SK-MEL-5 (cell line): ENCODE results near the gene MMP23B. TPM values are rescaled to one million over a fixed set of nuclear protein-coding genes. Genes with fewer than 3 reads are reported as not detected.
"Not testable (repeated sequence)": the region's sequence is repeated elsewhere in the genome, so short reads cannot be mapped to it uniquely, and the experiment has no call there.

Experiments used
- DNase-seq: peaks from one replicate; pipeline ENCODE4 v3.0.0-alpha.2; 2016; ENCODE audit warnings: low read depth, low spot score
- in situ Hi-C: cut with HindIII; loops from 2 replicates; pipeline ENCODE4 v1.10.0; 2016; ENCODE audit warnings: low sequenced_read_pairs, high pct_unique_total_duplicates, low pct_unique_long_range_greater_than_20kb
- total RNA-seq: library from RNA; depleted of rRNA; stranded (reverse); fragments of >200 nt; shearing (Covaris generic); gene quantifications from 2 replicates; pipeline ENCODE4 v1.2.3, GENCODE V29; 2014

MMP23B gene
- total RNA-seq, 1 experiment from 2014 or later, result not detected

GRCh38 chr1:1625824-1626206 is 6.2 kb upstream of the MMP23B start:
- in situ Hi-C loops, result no loop called here

GRCh38 chr1:1626207-1627141 is 5.5 kb upstream of the MMP23B start:
- DNase-seq, result no peak
- in situ Hi-C loops, result no loop called here

More at GRCh38 chr1:1625824-1626206, 6.2 kb upstream of the MMP23B start:
- no peak for DNase-seq

DNA sequence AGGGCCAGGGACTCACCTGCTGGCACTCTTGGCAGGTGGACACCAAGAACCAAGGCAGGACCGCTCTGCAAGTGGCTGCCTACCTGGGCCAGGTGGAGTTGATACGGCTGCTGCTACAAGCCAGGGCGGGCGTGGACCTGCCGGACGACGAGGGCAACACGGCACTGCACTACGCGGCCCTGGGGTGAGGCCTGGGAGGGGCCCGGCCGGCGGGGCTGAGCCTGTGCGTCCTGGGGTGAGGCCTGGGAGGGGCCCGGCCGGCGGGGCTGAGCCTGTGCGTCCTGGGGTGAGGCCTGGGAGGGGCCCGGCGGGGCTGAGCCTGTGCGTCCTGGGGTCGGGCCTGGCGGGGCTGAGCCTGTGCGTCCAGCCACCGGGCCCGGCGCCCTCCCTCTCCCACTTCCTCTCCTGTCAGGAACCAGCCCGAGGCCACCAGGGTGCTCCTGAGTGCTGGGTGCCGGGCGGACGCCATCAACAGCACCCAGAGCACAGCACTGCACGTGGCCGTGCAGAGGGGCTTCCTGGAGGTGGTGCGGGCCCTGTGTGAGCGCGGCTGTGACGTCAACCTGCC is 4.6 kb upstream of the MMP23B start:
- no peak for DNase-seq
- in situ Hi-C loops, result no loop called here

DNA sequence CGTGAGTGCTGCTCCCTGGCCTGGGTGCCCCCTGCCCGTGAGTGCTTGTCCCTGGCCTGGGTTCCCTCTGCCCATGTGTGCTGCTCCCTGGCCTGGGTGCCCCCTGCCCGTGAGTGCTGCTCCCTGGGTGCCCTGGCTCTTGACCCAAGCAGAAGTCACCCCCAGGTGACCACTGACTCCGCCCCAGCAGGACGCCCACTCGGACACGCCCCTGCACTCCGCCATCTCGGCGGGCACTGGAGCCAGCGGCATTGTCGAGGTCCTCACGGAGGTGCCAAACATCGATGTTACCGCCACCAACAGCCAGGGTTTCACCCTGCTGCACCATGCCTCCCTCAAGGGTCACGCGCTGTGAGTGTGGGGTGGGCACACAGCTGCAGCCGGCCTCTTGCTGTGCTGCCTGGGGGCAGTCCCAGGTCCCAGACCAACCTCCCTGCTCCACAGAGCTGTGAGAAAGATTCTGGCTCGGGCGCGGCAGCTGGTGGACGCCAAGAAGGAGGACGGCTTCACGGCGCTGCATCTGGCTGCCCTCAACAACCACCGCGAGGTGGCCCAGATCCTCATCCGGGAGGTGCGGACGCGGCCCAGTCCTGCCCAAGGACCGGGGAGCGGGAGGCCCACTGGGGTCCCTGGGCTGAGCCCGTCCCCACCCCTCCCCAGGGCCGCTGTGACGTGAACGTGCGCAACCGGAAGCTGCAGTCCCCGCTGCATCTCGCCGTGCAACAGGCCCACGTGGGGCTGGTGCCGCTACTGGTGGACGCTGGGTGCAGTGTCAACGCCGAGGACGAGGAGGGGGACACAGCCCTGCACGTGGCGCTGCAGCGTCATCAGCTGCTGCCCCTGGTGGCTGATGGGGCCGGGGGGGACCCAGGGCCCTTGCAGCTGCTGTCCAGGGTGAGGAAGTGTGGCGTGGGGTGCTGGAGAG is 3.9 kb upstream of the MMP23B start:
- DNase-seq, result no peak
- in situ Hi-C loops, result no loop called here

DNA sequence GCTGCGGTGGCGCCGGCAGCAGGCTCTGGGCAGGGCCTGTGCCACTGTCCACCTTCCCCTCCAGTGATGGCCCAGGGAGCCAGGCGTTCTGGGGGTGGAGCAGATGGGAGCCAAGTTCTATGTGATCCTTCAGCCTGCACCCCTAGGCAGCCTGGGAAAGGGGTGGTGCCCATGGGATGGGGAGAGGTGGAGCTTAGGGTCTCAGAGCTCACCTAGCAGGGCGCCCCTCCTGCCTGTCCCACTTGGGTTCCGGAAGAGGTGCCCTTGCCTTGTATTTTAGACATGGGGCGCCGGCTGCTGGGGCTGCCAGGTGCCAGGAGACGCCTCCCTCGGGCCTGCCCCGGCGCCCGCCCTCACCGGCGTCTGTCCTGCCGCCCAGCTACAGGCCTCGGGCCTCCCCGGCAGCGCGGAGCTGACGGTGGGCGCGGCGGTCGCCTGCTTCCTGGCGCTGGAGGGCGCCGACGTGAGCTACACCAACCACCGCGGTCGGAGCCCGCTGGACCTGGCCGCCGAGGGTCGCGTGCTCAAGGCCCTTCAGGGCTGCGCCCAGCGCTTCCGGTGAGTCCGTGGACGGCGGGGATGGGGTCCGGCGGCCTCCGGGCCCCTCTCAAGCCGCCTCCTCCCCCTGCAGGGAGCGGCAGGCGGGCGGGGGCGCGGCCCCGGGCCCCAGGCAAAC is 3.1 kb upstream of the MMP23B start:
- no peak for DNase-seq
- in situ Hi-C loops, result no loop called here

- DNase-seq, result no peak
- in situ Hi-C loops, result no loop called here
These were observed 2.4 kb upstream of the MMP23B start for GRCh38 chr1:1629430-1630190.

- DNase-seq, result no peak
- in situ Hi-C loops, result no loop called here
These were observed 1.6 kb upstream of the MMP23B start for GRCh38 chr1:1630191-1630964.

- in situ Hi-C loops, result no loop called here
- DNase-seq, result no peak
These were observed 800 bp upstream of the MMP23B start for GRCh38 chr1:1630965-1631781.

DNA sequence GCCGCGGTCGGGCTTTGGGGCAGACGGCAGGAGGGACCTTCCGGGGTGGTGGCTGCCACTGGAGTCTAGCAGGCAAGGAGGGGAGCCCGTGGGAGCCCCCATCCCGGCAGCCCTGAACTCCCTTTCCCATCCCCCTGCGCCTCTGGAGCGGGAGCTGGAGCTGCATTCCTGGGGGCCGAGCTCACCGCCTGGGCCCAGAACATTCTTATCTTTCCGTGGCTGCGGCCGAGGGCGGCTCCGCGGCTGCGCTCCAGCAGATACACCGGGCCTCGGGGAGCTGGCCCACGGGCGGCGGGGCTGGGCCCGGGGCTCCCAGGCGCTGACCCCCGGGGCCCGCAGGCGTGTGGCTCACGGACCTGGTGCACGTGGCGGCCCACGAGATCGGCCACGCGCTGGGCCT is 1.4 kb downstream of the MMP23B start:
- in situ Hi-C loops, DNase-seq: not testable (repeated sequence)

DNA sequence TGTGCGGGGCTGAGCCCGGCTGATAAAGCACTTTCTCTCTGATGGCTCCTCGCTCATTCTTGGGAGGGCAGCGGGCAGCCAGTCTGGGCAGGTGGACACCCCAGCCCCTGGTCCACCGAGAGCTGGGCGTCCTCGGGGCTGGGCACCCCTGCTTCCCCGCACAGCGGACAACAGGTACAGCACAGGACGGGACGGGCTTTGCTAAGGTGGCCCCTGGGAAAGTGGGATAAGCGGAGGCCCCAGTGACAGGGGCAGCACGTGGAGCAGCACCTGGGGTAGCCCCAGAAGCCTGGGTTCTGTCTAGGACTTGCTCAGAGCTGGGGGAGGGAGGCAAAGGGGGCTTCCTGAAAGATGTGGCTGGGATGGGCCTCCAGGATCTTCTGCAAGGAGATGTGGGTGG is 2.6 kb downstream of the MMP23B start:
- in situ Hi-C loops, DNase-seq: not testable (repeated sequence)

- in situ Hi-C loops, result not testable (repeated sequence)
These were observed 4.9 kb downstream of the MMP23B start for GRCh38 chr1:1636621-1637478.

GRCh38 chr1:1637479-1637875 is 5.5 kb downstream of the MMP23B start:
- DNase-seq, in situ Hi-C loops: not testable (repeated sequence)

More at GRCh38 chr1:1636621-1637478, 4.9 kb downstream of the MMP23B start:
- DNase-seq, result not testable (repeated sequence)

DNA sequence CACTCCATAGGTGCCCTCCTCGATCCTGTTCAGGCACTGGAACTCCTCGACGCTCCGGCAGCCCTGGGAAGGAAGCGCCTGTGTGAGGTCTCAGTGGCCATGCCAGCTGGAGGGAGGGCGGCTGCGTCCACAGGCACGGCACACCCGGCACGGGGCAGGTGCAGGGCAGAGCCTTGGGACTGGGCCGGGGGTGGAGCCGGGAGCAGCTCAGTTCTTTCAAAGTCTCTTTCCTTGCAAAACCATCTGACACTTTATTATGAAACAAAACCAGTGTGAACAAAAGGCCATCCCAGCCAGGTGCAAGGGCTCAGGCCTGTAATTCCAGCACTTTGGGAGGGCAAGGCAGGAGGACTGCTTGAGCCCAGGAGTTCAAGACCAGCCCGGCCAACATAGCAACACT is 6.6 kb downstream of the MMP23B start:
- DNase-seq, result not testable (repeated sequence)

DNA sequence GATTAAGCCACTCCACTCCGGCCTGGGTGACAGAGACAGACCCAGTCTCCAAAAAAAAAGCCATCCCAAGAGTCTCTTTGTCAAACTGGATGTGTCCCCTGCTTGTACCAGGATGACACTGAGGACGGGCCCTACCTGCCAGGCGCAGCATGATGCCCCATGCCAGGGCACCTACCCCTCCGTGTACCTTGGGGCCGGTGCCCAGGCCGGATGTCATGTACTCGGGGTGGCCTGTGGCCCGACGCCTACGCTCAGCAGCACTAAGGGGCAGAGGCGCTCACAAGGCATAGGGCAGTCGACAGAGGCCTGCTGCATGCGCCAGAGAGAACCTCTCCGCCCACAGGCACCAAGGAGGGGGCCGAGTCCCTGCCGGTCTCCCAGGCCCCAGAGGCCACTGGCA is 7.4 kb downstream of the MMP23B start:
- in situ Hi-C loops, DNase-seq: not testable (repeated sequence)

More for the DNA sequence above, 6.6 kb downstream of the MMP23B start:
- in situ Hi-C loops, result not testable (repeated sequence)
